BLaER1 treated with 17β-estradiol and CSF1 and Interleukin-3, amounts not matched to agents 10 nM and 100 nM (cell line): Measurements from ENCODE around the gene ZNF384.

Experiments used
- H3K27ac ChIP-seq, 11 experiments: shearing (Covaris generic); formaldehyde crosslinking; 2 replicates each; pipeline ENCODE4 v1.8.1; 2022
- H3K27me3 ChIP-seq, 11 experiments: shearing (Covaris generic); formaldehyde crosslinking; 2 replicates each; pipeline ENCODE4 v1.8.1; 2022
- H3K36me3 ChIP-seq, 11 experiments: shearing (Covaris generic); formaldehyde crosslinking; 2 replicates each; pipeline ENCODE4 v1.8.1; 2022
- H3K4me1 ChIP-seq, 10 experiments: shearing (Covaris generic); formaldehyde crosslinking; 2 replicates each; pipeline ENCODE4 v1.8.1; 2022
- H3K4me2 ChIP-seq, 11 experiments: shearing (Covaris generic); formaldehyde crosslinking; 2 replicates each; pipeline ENCODE4 v1.8.1; 2022
- H3K4me3 ChIP-seq, 10 experiments: shearing (Covaris generic); formaldehyde crosslinking; 2 replicates each; pipeline ENCODE4 v1.8.1; 2022
- H3K9ac ChIP-seq, 11 experiments: shearing (Covaris generic); formaldehyde crosslinking; 2 replicates each; pipeline ENCODE4 v1.8.1; 2022
- H3K9me3 ChIP-seq, 11 experiments: shearing (Covaris generic); formaldehyde crosslinking; replicated peaks in 1 of 11; 2 replicates each; pipeline ENCODE4 v1.8.1; 2022
- H4K20me1 ChIP-seq, 11 experiments: shearing (Covaris generic); formaldehyde crosslinking; 2 replicates each; pipeline ENCODE4 v1.8.1; 2022
- Cebpa-rat ChIP-seq, 11 experiments: shearing (Covaris generic); IDR thresholded peaks; 2 replicates each; pipeline ENCODE4 v1.8.1; 2022

ZNF384 gene

GRCh38 chr12:6696690-6697583 is 7.8 kb upstream of the ZNF384 start:
- H3K27ac ChIP-seq = peak overlapping the region in 7 of 11 experiments; percentile 27 to 74 (median 59); a peak in 12 of 22 replicates
- H3K36me3 ChIP-seq = 0 out of 22 replicates have a peak, but pooled peaks cover 0 to 6% (median 0%) of the 10 kb centered on the region in 11 experiments
- peak overlapping the region in 3 of 10 experiments; percentile 29 to 40 (median 31); a peak in 3 of 20 replicates for H3K4me3 ChIP-seq
- H3K27me3 ChIP-seq = peaks cover 0 to 34% (median 13%) of the 10 kb centered on the region in 11 experiments; a peak in 16 of 22 replicates
- peaks cover 67 to 93% (median 83%) of the 10 kb centered on the region in 10 experiments for H3K4me1 ChIP-seq
- TF ChIP-seq Cebpa-rat (IDR thresholded peaks at IDR 0.05) = no peak
- H3K4me2 ChIP-seq = peak overlapping the region; percentile 71 to 99 (median 93)
- no peaks in the 10 kb centered on the region for H3K9me3 ChIP-seq
- H4K20me1 ChIP-seq = peaks cover 0 to 26% (median 4%) of the 10 kb centered on the region in 11 experiments; a peak in 11 of 22 replicates
- H3K9ac ChIP-seq = peak overlapping the region in 7 of 11 experiments; percentile 21 to 66 (median 59); a peak in 12 of 22 replicates

GRCh38 chr12:6695313-6696045 is 6.3 kb upstream of the ZNF384 start:
- peak overlapping the region in 2 of 10 experiments; percentile 18 to 22; a peak in 3 of 20 replicates for H3K4me3 ChIP-seq
- no peaks in the 10 kb centered on the region for H3K9me3 ChIP-seq
- H3K9ac ChIP-seq = peak overlapping the region in 9 of 11 experiments; percentile 8 to 51 (median 32); a peak in 11 of 22 replicates
- H3K27me3 ChIP-seq = peaks cover 0 to 19% (median 0%) of the 10 kb centered on the region in 11 experiments; a peak in 8 of 22 replicates
- H3K4me2 ChIP-seq = peak overlapping the region; percentile 71 to 99 (median 93)
- 0 out of 22 replicates have a peak, but pooled peaks cover 0 to 6% (median 0%) of the 10 kb centered on the region in 11 experiments for H3K36me3 ChIP-seq
- H4K20me1 ChIP-seq = peaks cover 0 to 26% (median 4%) of the 10 kb centered on the region in 11 experiments; a peak in 11 of 22 replicates
- no peak for TF ChIP-seq Cebpa-rat (IDR thresholded peaks at IDR 0.05)
- peaks cover 73 to 99% (median 89%) of the 10 kb centered on the region in 10 experiments for H3K4me1 ChIP-seq
- peak overlapping the region in 6 of 11 experiments; percentile 11 to 57 (median 24); a peak in 8 of 22 replicates for H3K27ac ChIP-seq

DNA sequence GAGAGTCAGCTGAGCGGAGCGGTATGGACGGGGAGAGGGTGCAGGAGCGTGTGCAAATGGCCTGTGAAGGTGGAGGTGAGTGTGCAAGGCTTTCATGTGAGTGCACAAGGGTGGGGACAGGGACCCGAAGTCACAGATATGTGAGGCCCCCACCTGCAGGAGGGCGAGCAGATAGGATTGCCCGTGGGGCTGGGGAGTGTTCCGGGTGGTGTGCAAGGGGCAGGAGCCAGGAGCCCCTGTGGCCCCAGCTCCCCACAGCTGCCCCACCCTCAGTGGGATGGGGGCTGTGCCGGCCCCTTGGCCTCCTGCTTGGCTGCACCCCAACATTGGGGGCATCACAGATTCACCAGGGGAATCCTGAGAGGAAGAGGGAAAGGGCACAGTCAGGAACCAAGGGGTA is 5.5 kb upstream of the ZNF384 start:
- Histone ChIP-seq H3K4me3 (peak overlapping the region in 1 of 10 experiments; percentile 18; a peak in 1 of 20 replicates), H4K20me1 (peaks cover 0 to 26% (median 4%) of the 10 kb centered on the region in 11 experiments; a peak in 11 of 22 replicates), H3K36me3 (0 out of 22 replicates have a peak, but pooled peaks cover 0 to 6% (median 0%) of the 10 kb centered on the region in 11 experiments), H3K9me3 (no peaks in the 10 kb centered on the region), H3K4me1 (peaks cover 73 to 100% (median 89%) of the 10 kb centered on the region in 10 experiments), H3K27ac (peak overlapping the region in 6 of 11 experiments; percentile 11 to 57 (median 24); a peak in 7 of 22 replicates), H3K27me3 (peaks cover 0 to 11% (median 0%) of the 10 kb centered on the region in 11 experiments; a peak in 8 of 22 replicates), H3K4me2 (peak overlapping the region; percentile 71 to 99 (median 93)), H3K9ac (peak overlapping the region in 4 of 11 experiments; percentile 15 to 51 (median 38); a peak in 5 of 22 replicates)
- no peak for TF ChIP-seq Cebpa-rat (IDR thresholded peaks at IDR 0.05)

- Histone ChIP-seq H3K36me3 (0 out of 22 replicates have a peak, but pooled peaks cover 0 to 6% (median 0%) of the 10 kb centered on the region in 11 experiments), H3K27ac (peak overlapping the region in 1 of 11 experiments; percentile 10; a peak in 1 of 22 replicates), H4K20me1 (peaks cover 0 to 26% (median 4%) of the 10 kb centered on the region in 11 experiments; a peak in 11 of 22 replicates), H3K4me3 (no peak overlapping the region), H3K4me2 (peak overlapping the region; percentile 71 to 99 (median 93); a peak in 18 of 22 replicates), H3K4me1 (peaks cover 65 to 91% (median 81%) of the 10 kb centered on the region in 10 experiments), H3K9me3 (no peaks in the 10 kb centered on the region), H3K9ac (peak overlapping the region in 2 of 11 experiments; percentile 12 to 27; a peak in 4 of 22 replicates), H3K27me3 (peaks cover 0 to 5% (median 0%) of the 10 kb centered on the region in 11 experiments; a peak in 3 of 22 replicates)
- TF ChIP-seq Cebpa-rat (IDR thresholded peaks at IDR 0.05) = no peak
Measured at GRCh38 chr12:6693832-6694355, 4.7 kb upstream of the ZNF384 start.

DNA sequence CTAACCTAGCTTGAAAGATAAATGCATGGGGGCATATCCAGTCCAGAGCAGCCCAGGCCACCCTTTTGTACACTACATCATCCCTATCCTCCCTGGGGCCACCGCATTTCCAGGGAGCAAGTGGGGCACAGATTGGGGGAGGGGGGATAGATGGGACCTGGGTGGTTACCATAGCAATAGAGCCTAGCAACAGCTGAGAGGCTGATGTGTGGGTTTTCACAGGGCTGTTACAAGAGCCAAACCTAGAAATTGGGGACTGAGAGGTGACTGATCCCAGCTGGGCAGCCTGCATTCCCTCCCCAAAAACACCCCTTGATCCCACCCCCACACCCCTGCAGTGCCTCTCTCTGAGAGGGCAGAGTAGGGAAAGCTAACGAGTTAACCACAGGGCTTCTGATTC is 3.7 kb upstream of the ZNF384 start:
- no peaks in the 10 kb centered on the region for H3K9me3 ChIP-seq
- TF ChIP-seq Cebpa-rat (IDR thresholded peaks at IDR 0.05) = no peak
- peaks cover 0 to 26% (median 5%) of the 10 kb centered on the region in 11 experiments; a peak in 11 of 22 replicates for H4K20me1 ChIP-seq
- H3K4me3 ChIP-seq = no peak overlapping the region
- 0 out of 22 replicates have a peak, but pooled peaks cover 0 to 6% (median 0%) of the 10 kb centered on the region in 11 experiments for H3K36me3 ChIP-seq
- peaks cover 60 to 89% (median 77%) of the 10 kb centered on the region in 10 experiments for H3K4me1 ChIP-seq
- H3K9ac ChIP-seq = peak overlapping the region in 1 of 11 experiments; percentile 0; a peak in 1 of 22 replicates
- no peaks in the 10 kb centered on the region for H3K27me3 ChIP-seq
- no peak overlapping the region; a peak in 1 of 22 replicates for H3K4me2 ChIP-seq
- H3K27ac ChIP-seq = no peak overlapping the region

DNA sequence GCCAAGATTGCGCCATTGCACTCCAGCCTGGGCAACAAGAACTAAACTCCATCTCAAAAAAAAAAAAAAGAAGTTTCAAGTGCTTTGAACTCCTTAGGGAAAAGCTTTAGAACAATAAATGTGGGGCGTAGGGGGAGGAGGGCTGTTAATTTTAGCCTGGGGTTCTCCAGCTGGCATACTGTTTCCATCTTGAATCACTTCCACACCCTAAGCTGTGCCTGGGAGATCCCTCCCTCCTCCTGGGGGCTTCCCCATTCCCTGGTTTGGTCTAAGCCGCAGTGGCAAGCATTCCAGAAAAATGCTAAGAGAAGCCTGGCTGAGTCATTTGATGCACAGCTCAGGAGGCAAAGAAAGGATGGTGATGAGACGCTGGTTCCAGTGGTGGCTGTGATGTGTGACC is 2.3 kb upstream of the ZNF384 start:
- Histone ChIP-seq H3K4me1 (peaks cover 60 to 89% (median 76%) of the 10 kb centered on the region in 10 experiments), H3K27me3 (no peaks in the 10 kb centered on the region), H3K4me3 (peak overlapping the region in 2 of 10 experiments; percentile 6 to 78; a peak in 1 of 20 replicates), H3K36me3 (peaks cover 0 to 9% (median 0%) of the 10 kb centered on the region in 11 experiments; a peak in 3 of 22 replicates), H3K9ac (peak overlapping the region in 5 of 11 experiments; percentile 0 to 35 (median 20); a peak in 6 of 22 replicates), H4K20me1 (peaks cover 0 to 19% (median 7%) of the 10 kb centered on the region in 11 experiments; a peak in 11 of 22 replicates), H3K27ac (peak overlapping the region in 7 of 11 experiments; percentile 7 to 42 (median 34); a peak in 8 of 22 replicates), H3K4me2 (peak overlapping the region; percentile 82 to 98 (median 94)), H3K9me3 (no peaks in the 10 kb centered on the region)
- no peak for TF ChIP-seq Cebpa-rat (IDR thresholded peaks at IDR 0.05)

DNA sequence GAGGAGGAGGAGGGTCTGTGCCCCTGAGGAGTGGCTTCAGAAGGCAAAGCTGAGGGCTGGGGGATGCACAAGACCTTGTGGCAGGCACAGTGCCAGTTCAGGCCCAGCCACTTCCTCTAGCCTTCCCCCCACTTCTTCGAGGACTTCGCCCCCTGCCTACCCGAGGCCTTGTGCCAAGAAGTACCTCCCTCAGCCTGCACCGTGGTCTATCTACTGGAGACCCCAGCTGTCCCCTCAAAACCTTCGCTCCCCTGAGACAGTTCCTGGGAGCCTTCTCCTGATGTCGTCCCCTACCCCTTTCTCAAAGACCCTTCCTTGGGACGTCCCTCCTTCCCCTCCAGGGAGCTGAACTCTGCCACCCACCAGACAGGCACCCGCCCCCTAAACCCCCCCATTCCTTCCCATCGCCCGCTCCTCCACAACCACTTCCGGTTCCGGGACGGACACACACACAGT is 604 bp downstream of the ZNF384 start:
- no peaks in the 10 kb centered on the region for H3K9me3 ChIP-seq
- peak overlapping the region; percentile 90 to 99 (median 97) for H3K27ac ChIP-seq
- peak overlapping the region; percentile 88 to 99 (median 97) for H3K4me2 ChIP-seq
- TF ChIP-seq Cebpa-rat (IDR thresholded peaks at IDR 0.05) = no peak
- H3K4me3 ChIP-seq = peak overlapping the region; percentile 71 to 84 (median 78)
- peaks cover 50 to 84% (median 66%) of the 10 kb centered on the region in 10 experiments for H3K4me1 ChIP-seq
- no peaks in the 10 kb centered on the region for H3K27me3 ChIP-seq
- peaks cover 13 to 48% (median 26%) of the 10 kb centered on the region in 11 experiments; a peak in 19 of 22 replicates for H4K20me1 ChIP-seq
- H3K9ac ChIP-seq = peak overlapping the region; percentile 92 to 99 (median 97)
- peaks cover 9 to 36% (median 21%) of the 10 kb centered on the region in 11 experiments; a peak in 20 of 22 replicates for H3K36me3 ChIP-seq
